HL-60 (cell line): Measurements from ENCODE around the gene SLC12A7.

Experiments
- CTCF ChIP-seq: IDR thresholded peaks from one replicate; pipeline ENCODE4 v1.5.1; 2011; ENCODE audit warnings: low read length, control low read depth, inconsistent platforms; ENCODE audit not compliant: insufficient read depth
- GABPA ChIP-seq: IDR thresholded peaks from 2 replicates; pipeline ENCODE4 v1.6.1; 2012; ENCODE audit warnings: low read depth
- POLR2AphosphoS5 ChIP-seq: IDR thresholded peaks from 2 replicates; pipeline ENCODE4 v1.6.1; 2012; ENCODE audit warnings: low read depth

GRCh38 chr5:1092122-1092521 lies 19.7 kb downstream of the SLC12A7 start:
- TF ChIP-seq CTCF (no peak), POLR2AphosphoS5 (no peak), GABPA (no peak)
